Heart right ventricle (tissue), 16 donors: ENCODE results near the gene GPRC5B. TPM values are rescaled to one million over a fixed set of nuclear protein-coding genes. Genes with fewer than 3 reads are reported as not detected.
A peak's percentile ranks its signal among the peaks of the same experiment; 100 is the strongest.

Experiments used
- ATAC-seq, 8 donors: fragments of 200-7000 bp; cut with Tn5 transposase; one replicate each; pipeline ENCODE4 v1.9.1; 2020; ENCODE audit warnings: mild to moderate bottlenecking in 8 of 8, moderate library complexity in 8 of 8, moderate number of reproducible peaks in 1 of 8
- DNase-seq, 2 donors: peaks; one replicate each; pipeline ENCODE4 v3.0.0-alpha.2; 2020
- H3K27ac ChIP-seq, 10 donors: fragments of 200-600 bp; sonication (generic) in 2 of 10; one replicate each; pipeline versions ENCODE4 v1.5.0 to v1.8.0; 2020 to 2022; ENCODE audit warnings: mild to moderate bottlenecking in 3 of 10
- H3K27me3 ChIP-seq, 7 donors: fragments of 200-600 bp; one replicate each; pipeline ENCODE4 v1.8.0; 2021 to 2022; ENCODE audit warnings: mild to moderate bottlenecking in 2 of 7
- H3K36me3 ChIP-seq, 9 donors: fragments of 200-600 bp; sonication (generic) in 1 of 9; one replicate each; pipeline versions ENCODE4 v1.5.0 to v1.8.0; 2020 to 2022; ENCODE audit warnings: mild to moderate bottlenecking in 2 of 9
- H3K4me1 ChIP-seq, 9 donors: fragments of 200-600 bp; sonication (generic) in 1 of 9; one replicate each; pipeline versions ENCODE4 v1.5.0 to v1.8.0; 2020 to 2022; ENCODE audit warnings: mild to moderate bottlenecking in 4 of 9
- H3K4me3 ChIP-seq, 10 donors: fragments of 200-600 bp; sonication (generic) in 2 of 10; one replicate each; pipeline versions ENCODE4 v1.5.0 to v1.8.0; 2020 to 2022; ENCODE audit warnings: mild to moderate bottlenecking in 7 of 10, moderate library complexity in 2 of 10
- H3K9me3 ChIP-seq, 11 donors: fragments of 200-600 bp in 10 of 11; sonication (generic) in 2 of 11; one replicate each; pipeline versions ENCODE4 v1.5.0 to v1.8.0; 2013 to 2022; ENCODE audit warnings: mild to moderate bottlenecking in 2 of 11, control low read depth in 1 of 11, moderate library complexity in 1 of 11
- CTCF ChIP-seq, 9 donors: fragments of 200-600 bp; sonication (generic) in 2 of 9; IDR thresholded peaks; one replicate each; pipeline versions ENCODE4 v1.5.0 to v1.8.0; 2021 to 2022; ENCODE audit warnings: antibody characterized with exemption in 9 of 9, mild to moderate bottlenecking in 5 of 9, moderate library complexity in 1 of 9
- WGBS, 2 donors: extraction: QIAGEN DNeasy Blood & Tissue Kit; methylation state at CpG; one replicate each; pipeline ENCODE4 v1.1.7; 2013; ENCODE audit warnings: inconsistent platforms in 1 of 2; 5-methylcytosine and 5-hydroxymethylcytosine counted together
- intact Hi-C, 10 donors: fragments of 100-400 bp; cut with DNase I; formaldehyde crosslinking; loops; one replicate each; pipeline versions ENCODE4 v1.11.1 to v1.14.2; 2022
- polyA plus RNA-seq, 2 donors: library from polyadenylated mRNA; stranded (reverse); fragments of 200-250 nt; gene quantifications; one replicate each; pipeline ENCODE4 v1.2.3, GENCODE V29; 2013
- total RNA-seq, 10 donors: library from RNA; stranded (reverse); fragmentation: NEBNext Ultra II Directional in 3 of 10; extraction: Animal tissue kit (Norgen Biotek cat#: 25700) in 3 of 10; gene quantifications; one replicate each; pipeline versions ENCODE4 v1.2.1 to v1.2.4, GENCODE V29; 2021 to 2023
- donor health status: Arrhythmogenic right ventricular cardiomyopathy.
- donor health status: ischemic (EF 13 %, LVEDD 7.1; RV severe dilation, severe dysfunction).
- donor health status: healthy with polysubstance abuse.
- donor health status: DM: no; HTN: yes; CAD: no.
- donor health status: DM: no; HTN: no; CAD: no.
- donor health status: ischemic (EF 25% LVEDD 6.9; RV normal size, moderate dysfunction).
- donor health status: ischemic (EF 25% LVEDD 5.7; RV mildly dilated, moderate dysfunction).
- donor health status: healthy.
- donor health status: DM: yes; HTN: yes; CAD: no.
- donor health status: Ischemic cardiomyopathy.
- donor health status: ischemic (EF 35%, LVEDD 5.7; RV mildly dilated, moderate dysfunction).
- donor health status: nonischemic (EF 11% LVEDD 7.7; RV severe dilation, severe dysfunction).
- donor health status: DM: yes; HTN: yes; CAD: no.
- donor health status: PGD.
- donor health status: ischemic (EF 29% LVEDD 5.4; RV normal size, mild dysfunction).
- donor health status: nonischemic (EF 23%, LVEDD 6.1; RV moderate dilation, normal function).

Gene GPRC5B
- total and polyA plus RNA-seq, 12 donors, result 24.1 to 208 (median 69.4) TPM

GRCh38 chr16:19810817-19811731 is 73.6 kb downstream of the GPRC5B start:
- intact Hi-C loops, result loop anchor here in 1 of 10 donors (5.0 kb wide), 2 partner anchors 39 to 71 kb away; partner anchors contain the start of gene GPRC5B
- no peaks in the 10 kb centered on the region for H3K36me3 ChIP-seq
- H3K4me3 ChIP-seq, result no peak overlapping the region
- H3K27me3 ChIP-seq, result no peaks in the 10 kb centered on the region
- ATAC-seq (peak in 4 of 8 donors; percentile 16 to 64 (median 28)), DNase-seq (no peak)
- 65 to 76% methylated on average over 13 of the region's 13 CpGs for WGBS, 2 donors
- H3K27ac ChIP-seq, result peak overlapping the region in 6 of 10 donors; percentile 13 to 64 (median 42)
- H3K9me3 ChIP-seq, result peaks cover 0 to 19% (median under 1%) of the 10 kb centered on the region in 11 donors
- H3K4me1 ChIP-seq, result peaks cover 0 to 47% (median 28%) of the 10 kb centered on the region in 9 donors
- no peak for TF ChIP-seq CTCF (IDR thresholded peaks at IDR 0.05)

GRCh38 chr16:19809693-19810092 is 75.0 kb downstream of the GPRC5B start:
- no peak for TF ChIP-seq CTCF (IDR thresholded peaks at IDR 0.05)
- Histone ChIP-seq H3K27ac (peak overlapping the region in 7 of 10 donors; percentile 12 to 84 (median 64)), H3K4me1 (peaks cover 3 to 56% (median 29%) of the 10 kb centered on the region in 9 donors), H3K36me3 (no peaks in the 10 kb centered on the region), H3K4me3 (no peak overlapping the region), H3K27me3 (no peaks in the 10 kb centered on the region), H3K9me3 (peaks cover 0 to 29% (median 7%) of the 10 kb centered on the region in 11 donors)
- 93 to 96% methylated on average over 9 of the region's 9 CpGs for WGBS, 2 donors
- intact Hi-C loops, result loop anchor here in 2 of 10 donors (5.0 kb wide), 5 partner anchors 37 to 92 kb away; partner anchors contain the start of genes GPRC5B (in 1 of the 2), IQCK (in 1 of the 2) and KNOP1 (in 1 of the 2)
- ATAC-seq, result no peak
- no peak for DNase-seq

- ATAC-seq, result peak in 4 of 8 donors; percentile 21 to 47 (median 30)
- Histone ChIP-seq H3K4me3 (no peak overlapping the region), H3K36me3 (no peaks in the 10 kb centered on the region), H3K27me3 (no peaks in the 10 kb centered on the region), H3K9me3 (peaks cover 0 to 29% (median 7%) of the 10 kb centered on the region in 11 donors), H3K4me1 (peaks cover 6 to 60% (median 34%) of the 10 kb centered on the region in 9 donors), H3K27ac (peak overlapping the region in 9 of 10 donors; percentile 12 to 84 (median 64))
- TF ChIP-seq CTCF (IDR thresholded peaks at IDR 0.05), result no peak
- WGBS, 2 donors, result 68 to 80% methylated on average over 4 of the region's 4 CpGs
- intact Hi-C loops, result loop anchor here in 2 of 10 donors (5.0 kb wide), 3 partner anchors 57 to 92 kb away; partner anchors contain the start of genes IQCK (in 1 of the 2) and KNOP1 (in 1 of the 2)
- DNase-seq, result no peak
Measured at GRCh38 chr16:19809121-19809635, 75.5 kb downstream of the GPRC5B start.

- Histone ChIP-seq H3K36me3 (no peaks in the 10 kb centered on the region), H3K27ac (peak overlapping the region; percentile 29 to 84 (median 66)), H3K4me1 (peaks cover 6 to 70% (median 41%) of the 10 kb centered on the region in 9 donors), H3K9me3 (peaks cover 0 to 25% (median 5%) of the 10 kb centered on the region in 11 donors), H3K27me3 (no peaks in the 10 kb centered on the region), H3K4me3 (no peak overlapping the region)
- TF ChIP-seq CTCF (IDR thresholded peaks at IDR 0.05), result no peak
- intact Hi-C loops, result loop anchor here in 2 of 10 donors (5.0 kb wide), 3 partner anchors 56 to 91 kb away; partner anchors contain the start of genes IQCK (in 1 of the 2) and KNOP1 (in 1 of the 2)
- ATAC-seq (peak in 5 of 8 donors; percentile 30 to 55 (median 37)), DNase-seq (no peak)
- WGBS, 2 donors, result 44 to 53% methylated on average over 5 of the region's 5 CpGs
Measured at GRCh38 chr16:19808061-19808641, 76.5 kb downstream of the GPRC5B start.
